ENCODE data around the gene ARMH3.

- TF ChIP-seq CTCF (IDR thresholded peaks at IDR 0.05 in 8 of 11, conservative IDR thresholded peaks at IDR 0.05 in 3 of 11) (no peak), POLR2A (IDR thresholded peaks at IDR 0.05) (no peak), POLR2AphosphoS5 (IDR thresholded peaks at IDR 0.05) (no peak)
Observed at GRCh38 chr10:101816913-101817336, 239.0 kb downstream of the ARMH3 start.
